Sigmoid colon (tissue), 7 donors: ENCODE results near the gene MMP24. TPM values are rescaled to one million over a fixed set of nuclear protein-coding genes. Genes with fewer than 3 reads are reported as not detected.

Experiments used
- DNase-seq: peaks from one replicate; pipeline ENCODE4 v3.0.0-alpha.2; 2019
- H3K27ac ChIP-seq, 4 donors: fragments of 200-600 bp; sonication (generic); one replicate each; pipeline ENCODE4 v1.5.1; 2016 to 2019; ENCODE audit warnings: mild to moderate bottlenecking in 1 of 4
- H3K27me3 ChIP-seq, 3 donors: fragments of 200-600 bp; sonication (generic); one replicate each; pipeline ENCODE4 v1.5.1; 2019; ENCODE audit warnings: mild to moderate bottlenecking in 1 of 3
- H3K36me3 ChIP-seq, 4 donors: fragments of 200-600 bp; sonication (generic); one replicate each; pipeline ENCODE4 v1.5.1; 2016 to 2019
- H3K4me1 ChIP-seq, 4 donors: fragments of 200-600 bp; sonication (generic); one replicate each; pipeline ENCODE4 v1.5.1; 2017 to 2019
- H3K4me3 ChIP-seq, 4 donors: fragments of 200-600 bp; sonication (generic); one replicate each; pipeline ENCODE4 v1.5.1; 2017 to 2019; ENCODE audit warnings: mild to moderate bottlenecking in 2 of 4, moderate library complexity in 1 of 4
- H3K9me3 ChIP-seq, 4 donors: fragments of 200-600 bp in 3 of 4; sonication (generic) in 3 of 4; one replicate each; pipeline versions ENCODE4 v1.5.1 to v1.6.1; 2013 to 2019
- EP300 ChIP-seq, 4 donors: sonication (generic); formaldehyde crosslinking; IDR thresholded peaks; one replicate each; pipeline ENCODE4 v1.6.1; 2017; ENCODE audit warnings: antibody characterized with exemption in 4 of 4
- POLR2A ChIP-seq, 2 donors: fragments of 450-650 bp; IDR thresholded peaks; one replicate each; pipeline ENCODE4 v1.6.1; 2016; ENCODE audit warnings: antibody characterized with exemption in 2 of 2, mild to moderate bottlenecking in 2 of 2, moderate library complexity in 2 of 2
- POLR2AphosphoS5 ChIP-seq, 4 donors: sonication (generic); formaldehyde crosslinking; IDR thresholded peaks; one replicate each; pipeline ENCODE4 v1.6.1; 2017; ENCODE audit warnings: antibody characterized with exemption in 4 of 4
- WGBS, 2 donors: extraction: QIAGEN DNeasy Blood & Tissue Kit; methylation state at CpG; one replicate each; pipeline ENCODE4 v1.1.7; 2013; 5-methylcytosine and 5-hydroxymethylcytosine counted together
- intact Hi-C: fragments of 100-400 bp; cut with DNase I; formaldehyde crosslinking; loops from one replicate; pipeline ENCODE4 v1.15.1; 2023
- polyA plus RNA-seq, 3 donors: library from polyadenylated mRNA; stranded (reverse); fragments of 200-250 nt; gene quantifications; one replicate each; pipeline ENCODE4 v1.2.3, GENCODE V29; 2013
- total RNA-seq, 4 donors: library from RNA; depleted of rRNA; stranded (reverse); fragments of >200 nt; gene quantifications; one replicate each; pipeline ENCODE4 v1.1.0, GENCODE V29; 2016
- TF ChIP-seq, protein P1 (sequence below), 4 experiments: fragments of 450-650 bp in 3 of 4; fragments of 200-600 bp in 1 of 4; IDR thresholded peaks; one replicate each; pipeline ENCODE4 v1.5.1; 2016 to 2019; ENCODE audit warnings: antibody characterized with exemption in 4 of 4, mild to moderate bottlenecking in 3 of 4, moderate library complexity in 2 of 4
- donor health status: healthy with polysubstance abuse.
- donor health status: Bipolar disorder and iron deficiency.
- donor health status: healthy.

Gene MMP24
- total and polyA plus RNA-seq, 7 donors, result under 0.01 to 1.4 (median 0.46) TPM

DNA sequence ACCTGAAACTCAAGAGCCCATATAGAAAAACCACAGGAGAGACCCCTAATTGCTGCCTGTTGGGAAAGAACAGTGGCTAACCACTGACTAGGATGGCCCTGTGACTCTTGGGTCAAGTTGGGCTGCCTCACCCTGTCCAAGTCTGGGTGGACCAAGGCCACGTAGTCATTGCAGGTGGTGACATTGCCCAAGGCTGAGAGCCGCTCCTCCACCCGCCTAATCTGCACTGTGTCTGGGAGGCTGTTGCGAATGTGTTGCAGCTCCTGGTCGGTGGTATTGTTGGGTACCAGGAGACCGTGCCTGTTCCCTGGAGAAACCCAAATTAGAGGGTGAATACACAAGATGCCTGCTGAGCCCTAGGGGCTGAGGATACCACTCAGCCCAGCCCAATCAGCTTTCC, 54.0 kb downstream of the MMP24 start:
- no peaks in the 10 kb centered on the region for H3K9me3 ChIP-seq
- TF ChIP-seq POLR2AphosphoS5 (IDR thresholded peaks at IDR 0.05), result no peak
- TF ChIP-seq EP300 (IDR thresholded peaks at IDR 0.05), result no peak
- TF ChIP-seq, protein P1, sequence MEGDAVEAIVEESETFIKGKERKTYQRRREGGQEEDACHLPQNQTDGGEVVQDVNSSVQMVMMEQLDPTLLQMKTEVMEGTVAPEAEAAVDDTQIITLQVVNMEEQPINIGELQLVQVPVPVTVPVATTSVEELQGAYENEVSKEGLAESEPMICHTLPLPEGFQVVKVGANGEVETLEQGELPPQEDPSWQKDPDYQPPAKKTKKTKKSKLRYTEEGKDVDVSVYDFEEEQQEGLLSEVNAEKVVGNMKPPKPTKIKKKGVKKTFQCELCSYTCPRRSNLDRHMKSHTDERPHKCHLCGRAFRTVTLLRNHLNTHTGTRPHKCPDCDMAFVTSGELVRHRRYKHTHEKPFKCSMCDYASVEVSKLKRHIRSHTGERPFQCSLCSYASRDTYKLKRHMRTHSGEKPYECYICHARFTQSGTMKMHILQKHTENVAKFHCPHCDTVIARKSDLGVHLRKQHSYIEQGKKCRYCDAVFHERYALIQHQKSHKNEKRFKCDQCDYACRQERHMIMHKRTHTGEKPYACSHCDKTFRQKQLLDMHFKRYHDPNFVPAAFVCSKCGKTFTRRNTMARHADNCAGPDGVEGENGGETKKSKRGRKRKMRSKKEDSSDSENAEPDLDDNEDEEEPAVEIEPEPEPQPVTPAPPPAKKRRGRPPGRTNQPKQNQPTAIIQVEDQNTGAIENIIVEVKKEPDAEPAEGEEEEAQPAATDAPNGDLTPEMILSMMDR (IDR thresholded peaks at IDR 0.05), result no peak
- no peak for TF ChIP-seq POLR2A (IDR thresholded peaks at IDR 0.05)
- DNase-seq, result no peak
- no peaks in the 10 kb centered on the region for H3K27me3 ChIP-seq
- no peak overlapping the region for H3K27ac ChIP-seq
- peaks cover 0 to 49% (median 44%) of the 10 kb centered on the region in 4 donors for H3K4me1 ChIP-seq
- peaks cover 17 to 24% (median 20%) of the 10 kb centered on the region in 4 donors for H3K36me3 ChIP-seq
- 96 to 98% methylated on average over 6 of the region's 6 CpGs for WGBS, 2 donors
- H3K4me3 ChIP-seq, result no peak overlapping the region
- intact Hi-C loops, result no loop called here

DNA sequence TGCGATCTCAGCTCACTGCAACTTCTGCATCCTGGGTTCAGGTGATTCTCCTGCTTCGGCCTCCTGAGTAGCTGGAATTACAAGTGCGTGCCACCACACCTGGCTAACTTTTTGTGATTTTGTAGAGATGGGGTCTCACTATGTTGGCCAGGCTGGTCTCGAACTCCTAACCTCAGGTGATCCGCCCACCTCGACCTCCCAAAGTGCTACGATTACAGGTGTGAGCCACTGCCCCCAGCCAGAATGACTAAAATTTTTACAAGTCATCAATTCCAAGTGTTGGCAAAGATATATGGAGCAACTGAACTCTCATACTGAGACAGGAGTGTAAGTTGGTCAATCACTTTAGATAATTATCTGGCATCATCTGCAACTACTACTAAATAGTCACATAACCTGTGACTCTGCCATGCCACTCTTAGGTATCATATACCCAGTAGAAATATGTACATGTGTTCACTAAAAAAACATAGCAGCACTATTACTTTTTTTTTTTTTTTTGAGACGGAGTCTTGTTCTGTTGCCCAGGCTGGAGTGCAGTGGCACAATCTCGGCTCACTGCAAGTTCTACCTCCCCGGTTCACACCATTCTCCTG, 55.1 kb downstream of the MMP24 start:
- TF ChIP-seq POLR2A (IDR thresholded peaks at IDR 0.05) (no peak), EP300 (IDR thresholded peaks at IDR 0.05) (no peak), POLR2AphosphoS5 (IDR thresholded peaks at IDR 0.05) (no peak)
- TF ChIP-seq, protein P1 (IDR thresholded peaks at IDR 0.05), result no peak
- WGBS, 2 donors, result 97% methylated on average over 10 of the region's 10 CpGs
- no peaks in the 10 kb centered on the region for H3K27me3 ChIP-seq
- no peak overlapping the region for H3K27ac ChIP-seq
- peaks cover 17 to 24% (median 20%) of the 10 kb centered on the region in 4 donors for H3K36me3 ChIP-seq
- H3K4me3 ChIP-seq, result no peak overlapping the region
- intact Hi-C loops, result no loop called here
- peaks cover 0 to 38% (median 33%) of the 10 kb centered on the region in 4 donors for H3K4me1 ChIP-seq
- no peaks in the 10 kb centered on the region for H3K9me3 ChIP-seq
- no peak for DNase-seq

DNA sequence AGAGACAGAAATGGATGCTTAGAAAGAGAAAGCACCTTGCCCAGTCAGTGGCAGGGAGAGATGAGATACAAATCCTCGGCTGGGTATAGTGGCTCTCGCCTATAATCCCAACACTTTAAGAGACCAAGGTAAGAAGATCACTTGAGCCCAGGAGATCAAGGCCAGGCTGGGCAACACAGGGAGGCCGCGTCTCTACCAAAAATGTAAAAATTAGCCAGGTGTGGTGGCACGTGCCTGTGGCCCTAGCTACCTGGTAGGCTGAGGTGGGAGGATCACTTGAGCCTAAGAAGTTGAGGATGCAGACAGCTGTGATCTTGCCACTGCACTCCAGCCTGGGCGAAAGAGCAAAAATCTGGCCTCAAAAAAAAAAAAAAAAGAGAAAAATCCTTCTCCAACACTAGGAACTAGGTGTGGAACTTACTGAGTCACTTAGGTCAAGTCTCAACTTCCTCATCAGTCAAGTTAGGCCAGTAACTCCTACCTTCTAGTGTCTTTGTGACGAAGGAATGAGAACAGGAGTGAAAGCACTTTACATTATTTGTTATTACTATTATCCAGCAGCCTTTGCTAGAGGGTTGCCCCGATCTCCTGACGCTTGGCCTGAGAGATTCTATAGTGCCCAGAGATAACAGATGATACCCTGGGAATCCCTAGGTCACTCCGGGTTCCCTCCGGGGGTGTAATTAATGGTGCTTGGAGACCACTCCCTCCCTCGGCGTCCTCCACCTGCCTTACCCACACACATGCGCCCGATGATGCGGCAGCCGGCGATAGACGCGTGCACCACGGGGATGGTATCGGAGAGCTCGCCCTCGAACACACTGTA, 57.2 kb downstream of the MMP24 start:
- Histone ChIP-seq H3K36me3 (peaks cover 17 to 23% (median 20%) of the 10 kb centered on the region in 4 donors), H3K4me3 (peak overlapping the region; percentile 70 to 91 (median 74)), H3K4me1 (peaks cover 0 to 27% (median 22%) of the 10 kb centered on the region in 4 donors), H3K27ac (peak overlapping the region; percentile 80 to 86 (median 82)), H3K9me3 (no peaks in the 10 kb centered on the region), H3K27me3 (no peaks in the 10 kb centered on the region)
- no peak for TF ChIP-seq POLR2A (IDR thresholded peaks at IDR 0.05)
- TF ChIP-seq, protein P1 (IDR thresholded peaks at IDR 0.05), result no peak
- TF ChIP-seq EP300 (IDR thresholded peaks at IDR 0.05), result no peak
- TF ChIP-seq POLR2AphosphoS5 (IDR thresholded peaks at IDR 0.05), result no peak
- DNase-seq, result no peak
- 10 to 20% methylated on average over 24 of the region's 24 CpGs for WGBS, 2 donors
- intact Hi-C loops, result no loop called here

DNA sequence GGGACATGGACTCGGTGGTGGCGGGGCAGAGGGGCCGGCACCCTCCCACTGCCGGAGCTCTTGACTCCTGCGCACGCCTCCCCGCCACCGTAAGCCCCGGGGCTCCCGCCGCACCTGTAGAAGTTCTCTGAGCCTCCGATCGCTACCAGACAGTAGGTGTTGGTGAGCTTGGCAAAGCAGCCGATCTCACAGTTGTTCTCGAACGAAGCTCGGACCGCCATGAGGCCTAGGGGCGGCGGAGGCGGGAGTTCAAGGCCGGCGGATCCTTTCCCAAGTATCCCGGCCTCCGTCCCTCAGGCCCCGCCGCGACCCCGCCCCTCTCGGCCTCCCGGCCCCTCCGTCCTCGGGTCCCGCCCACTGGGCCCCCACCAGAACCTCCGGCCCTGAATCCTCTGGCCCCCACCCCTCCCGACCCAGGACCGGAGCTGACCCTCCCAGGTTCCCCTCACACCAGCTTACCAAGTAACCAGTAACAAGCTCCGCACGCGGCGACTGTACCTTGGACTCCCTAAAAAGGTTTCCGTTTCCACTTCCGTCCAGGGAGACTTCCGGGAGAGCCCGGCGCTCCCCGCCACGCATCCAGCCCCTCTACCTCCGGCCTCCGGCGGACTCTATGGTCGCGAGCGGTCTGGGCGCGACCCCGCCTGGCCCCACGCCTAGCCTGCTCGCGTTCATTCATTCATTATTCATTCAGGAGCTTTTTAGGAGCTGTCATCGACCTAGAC, 57.9 kb downstream of the MMP24 start, which contains the start of gene EIF6:
TSS of gene EIF6 (minus strand) at position 506 of the 725 bp plus-strand sequence. CDS start at position 221, 285 bp downstream.
- intact Hi-C loops, result no loop called here
- Histone ChIP-seq H3K27ac (peak within 1 kb of the TSS; percentile 80 to 86 (median 82)), H3K4me3 (peak within 1 kb of the TSS; percentile 70 to 91 (median 74)), H3K9me3 (no peaks in the 10 kb centered on the region), H3K36me3 (peaks cover 10 to 15% (median 12%) of the 10 kb centered on the region in 4 donors), H3K27me3 (no peaks in the 10 kb centered on the region), H3K4me1 (peaks cover 0 to 23% (median 21%) of the 10 kb centered on the region in 4 donors)
- DNase-seq, result peak; percentile 89
- TF ChIP-seq, protein P1 (IDR thresholded peaks at IDR 0.05), result no peak
- TF ChIP-seq POLR2AphosphoS5 (IDR thresholded peaks at IDR 0.05), result peak; percentile 23 to 62 (median 40)
- no peak for TF ChIP-seq EP300 (IDR thresholded peaks at IDR 0.05)
- peak in 1 of 2 donors; percentile 31 for TF ChIP-seq POLR2A (IDR thresholded peaks at IDR 0.05)
- 0 to 1% methylated on average over 61 of the region's 61 CpGs for WGBS, 2 donors
